Gastrocnemius medialis (tissue), 4 donors: ENCODE results near the gene NAA40.

Experiments
- CTCF ChIP-seq, 5 experiments: fragments of 450-650 bp in 3 of 5; fragments of 200-600 bp in 2 of 5; sonication (generic) in 2 of 5; IDR thresholded peaks in 4 of 5; conservative IDR thresholded peaks in 1 of 5; 1 replicate in 4 of 5; 2 replicates in 1 of 5; pipeline ENCODE4 v1.5.1; 2016 to 2019; ENCODE audit warnings: antibody characterized with exemption in 5 of 5, mild to moderate bottlenecking in 3 of 5, moderate library complexity in 3 of 5
- POLR2A ChIP-seq, 2 donors: fragments of 450-650 bp; IDR thresholded peaks; one replicate each; pipeline ENCODE4 v1.6.1; 2017; ENCODE audit warnings: antibody characterized with exemption in 2 of 2, mild to moderate bottlenecking in 2 of 2, moderate library complexity in 2 of 2

GRCh38 chr11:63922673-63923192, 16.1 kb upstream of the NAA40 start:
- TF ChIP-seq CTCF (IDR thresholded peaks at IDR 0.05 in 4 of 5, conservative IDR thresholded peaks at IDR 0.05 in 1 of 5) (no peak), POLR2A (IDR thresholded peaks at IDR 0.05) (no peak)
